Colonic mucosa (tissue), 4 donors: ENCODE data around the gene PUM1. TPM values are rescaled to one million over a fixed set of nuclear protein-coding genes. Genes with fewer than 3 reads are reported as not detected.

Source experiments
- DNase-seq: peaks from one replicate; pipeline ENCODE4 v3.0.0-alpha.2; 2020
- H3K27ac ChIP-seq: fragments of 200-600 bp; one replicate; pipeline ENCODE4 v1.8.0; 2021
- H3K27me3 ChIP-seq: fragments of 200-600 bp; one replicate; pipeline ENCODE4 v1.8.0; 2021
- H3K36me3 ChIP-seq: fragments of 200-600 bp; one replicate; pipeline ENCODE4 v1.8.0; 2021
- H3K4me1 ChIP-seq: fragments of 200-600 bp; one replicate; pipeline ENCODE4 v1.8.0; 2021; ENCODE audit warnings: mild to moderate bottlenecking
- H3K4me3 ChIP-seq: fragments of 200-600 bp; one replicate; pipeline ENCODE4 v1.8.0; 2021
- H3K9ac ChIP-seq, 2 donors: one replicate each; pipeline ENCODE4 v1.7.0; 2013; ENCODE audit warnings: control low read depth in 2 of 2, low read depth in 2 of 2, low read length in 2 of 2
- H3K9me3 ChIP-seq: fragments of 200-600 bp; one replicate; pipeline ENCODE4 v1.8.0; 2021
- CTCF ChIP-seq: fragments of 200-600 bp; IDR thresholded peaks from one replicate; pipeline ENCODE4 v1.8.0; 2022; ENCODE audit warnings: antibody characterized with exemption, mild to moderate bottlenecking
- intact Hi-C: fragments of 100-400 bp; cut with DNase I; formaldehyde crosslinking; loops from one replicate; pipeline ENCODE4 v1.14.1; 2022
- total RNA-seq, 2 donors: library from RNA; stranded (reverse); fragmentation: NEBNext Ultra II Directional in 1 of 2; extraction: Animal tissue kit (Norgen Biotek cat#: 25700) in 1 of 2; gene quantifications; one replicate each; pipeline ENCODE4 v1.2.1, GENCODE V29; 2021
- donor health status: healthy.
- donor health status: DM: no; HTN: no; CAD: no.
- donor health status: DM: no; HTN: no; CAD: no.

PUM1 gene
- total RNA-seq, 2 donors from 2014 or later, result 119 to 124 TPM

- Histone ChIP-seq H3K36me3 (no peaks in the 10 kb centered on the region), H3K27me3 (no peaks in the 10 kb centered on the region), H3K9ac (no peak overlapping the region), H3K9me3 (no peaks in the 10 kb centered on the region), H3K4me3 (no peak overlapping the region), H3K4me1 (peaks cover 10% of the 10 kb centered on the region), H3K27ac (no peak overlapping the region)
- no peak for TF ChIP-seq CTCF
- intact Hi-C loops, result no loop called here
- no peak for DNase-seq
Measured at GRCh38 chr1:31010086-31010989, 55.2 kb downstream of the PUM1 start.

- Histone ChIP-seq H3K27me3 (no peaks in the 10 kb centered on the region), H3K4me3 (no peak overlapping the region), H3K4me1 (no peaks in the 10 kb centered on the region), H3K9me3 (no peaks in the 10 kb centered on the region), H3K27ac (no peak overlapping the region), H3K9ac (no peak overlapping the region), H3K36me3 (no peaks in the 10 kb centered on the region)
- no peak for DNase-seq
- no peak for TF ChIP-seq CTCF
- intact Hi-C loops, result no loop called here
Measured at GRCh38 chr1:31007462-31007991, 58.0 kb downstream of the PUM1 start.

GRCh38 chr1:31006747-31007146 is 58.8 kb downstream of the PUM1 start:
- H3K4me1 ChIP-seq, result no peaks in the 10 kb centered on the region
- no peak overlapping the region for H3K27ac ChIP-seq
- H3K9me3 ChIP-seq, result no peaks in the 10 kb centered on the region

GRCh38 chr1:31005617-31006166 is 59.8 kb downstream of the PUM1 start:
- Histone ChIP-seq H3K4me1 (no peaks in the 10 kb centered on the region), H3K27ac (no peak overlapping the region), H3K9ac (no peak overlapping the region), H3K27me3 (no peaks in the 10 kb centered on the region), H3K4me3 (no peak overlapping the region), H3K36me3 (no peaks in the 10 kb centered on the region), H3K9me3 (no peaks in the 10 kb centered on the region)
- no peak for DNase-seq
- intact Hi-C loops, result no loop called here
- TF ChIP-seq CTCF, result no peak

More at GRCh38 chr1:31006747-31007146, 58.8 kb downstream of the PUM1 start:
- intact Hi-C loops, result no loop called here
- H3K36me3 ChIP-seq, result no peaks in the 10 kb centered on the region
- no peaks in the 10 kb centered on the region for H3K27me3 ChIP-seq
- no peak for TF ChIP-seq CTCF
- DNase-seq, result no peak
- no peak overlapping the region for H3K9ac ChIP-seq
- no peak overlapping the region for H3K4me3 ChIP-seq

GRCh38 chr1:31005198-31005597 is 60.3 kb downstream of the PUM1 start:
- H3K36me3 ChIP-seq, result peaks cover 3% of the 10 kb centered on the region
- intact Hi-C loops, result no loop called here
- no peaks in the 10 kb centered on the region for H3K4me1 ChIP-seq

More at GRCh38 chr1:31005198-31005597, 60.3 kb downstream of the PUM1 start:
- no peaks in the 10 kb centered on the region for H3K9me3 ChIP-seq
- no peak overlapping the region for H3K9ac ChIP-seq
- no peaks in the 10 kb centered on the region for H3K27me3 ChIP-seq
- no peak for DNase-seq
- no peak overlapping the region for H3K27ac ChIP-seq
- no peak for TF ChIP-seq CTCF
- no peak overlapping the region for H3K4me3 ChIP-seq
